HG03575 (cell line): ENCODE data around the gene STYXL2.

Experiments
- ATAC-seq: cut with Tn5 transposase; IDR thresholded peaks from one replicate; pipeline ENCODE4 v1.9.1; 2021; ENCODE audit not compliant: unreplicated experiment, insufficient number of reproducible peaks, low FRiP score; ENCODE audit errors: extremely low read depth

STYXL2 gene

DNA sequence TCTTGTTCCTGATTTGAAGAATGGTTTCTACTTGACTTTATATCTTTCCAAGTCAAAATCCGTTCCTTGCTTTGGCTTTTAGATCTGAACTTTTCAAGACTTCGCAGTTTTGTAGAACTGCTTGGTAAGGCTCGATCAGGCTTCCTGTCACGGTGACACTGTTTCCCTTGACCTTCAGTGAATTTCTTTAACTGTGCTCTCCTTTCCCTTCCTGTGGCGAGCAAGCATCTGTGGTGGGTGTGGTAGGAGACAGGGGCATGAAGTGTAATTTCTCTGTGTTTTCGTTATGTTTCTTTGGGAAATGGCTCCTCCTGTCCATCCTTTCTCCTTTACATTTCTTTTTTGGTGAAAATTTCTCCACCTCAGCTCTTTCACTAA lies 10.4 kb downstream of the STYXL2 start:
- ATAC-seq = no peak

DNA sequence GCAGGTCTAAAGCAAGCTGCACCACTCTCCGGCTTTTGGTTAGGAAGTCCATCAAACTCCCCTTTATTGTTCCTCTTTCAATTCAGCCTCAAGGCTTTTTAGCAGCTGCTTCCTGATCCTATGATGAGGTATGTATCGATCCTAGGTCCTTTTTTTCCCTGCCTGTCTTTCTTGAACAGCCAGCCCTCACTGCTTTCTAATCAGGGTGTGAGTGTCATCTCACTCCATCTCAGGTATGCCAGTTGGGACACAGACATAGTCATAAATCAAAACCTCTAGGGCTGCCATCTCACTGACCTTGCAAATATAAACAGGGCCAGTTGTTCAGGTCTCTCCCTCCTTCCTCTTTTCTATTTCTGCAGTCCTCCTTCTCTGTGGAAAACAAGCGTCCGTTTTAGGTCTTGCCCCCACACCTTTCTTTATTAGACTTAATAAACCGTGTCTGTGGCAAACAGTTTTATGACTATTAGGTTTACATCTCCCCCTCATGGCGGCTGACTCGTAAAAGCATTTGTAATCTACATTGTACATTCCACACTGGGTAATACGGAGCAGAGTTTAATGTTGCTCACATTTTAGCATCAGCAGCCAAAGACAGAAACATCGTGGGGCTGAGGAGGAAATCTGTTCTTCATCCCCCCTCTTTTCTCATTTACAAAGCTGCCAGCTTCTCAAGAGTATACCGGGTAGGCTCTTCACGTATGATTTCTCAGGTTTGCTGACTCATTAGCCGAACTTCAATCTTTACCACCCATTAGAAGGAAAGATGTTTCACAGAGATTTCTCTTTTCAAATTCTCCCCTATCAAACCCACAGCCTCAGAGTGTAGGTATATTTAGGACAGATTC lies 11.6 kb downstream of the STYXL2 start:
- no peak for ATAC-seq

DNA sequence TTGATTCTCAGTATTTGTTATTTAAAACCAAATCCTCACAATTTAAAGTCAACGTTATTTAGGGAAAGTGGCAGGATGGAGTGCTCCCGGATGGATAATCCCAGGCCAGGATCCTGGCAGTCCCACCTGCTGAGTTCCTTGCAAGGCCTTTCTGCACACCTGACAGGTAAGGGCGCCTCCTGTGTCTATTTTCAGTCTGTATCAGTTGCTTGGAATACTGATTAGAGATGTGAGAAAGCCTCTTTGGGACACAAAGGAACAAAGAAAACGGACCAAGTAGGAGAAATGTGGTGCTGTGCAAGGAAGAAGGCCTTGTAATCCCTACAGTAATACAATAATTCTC lies 12.2 kb downstream of the STYXL2 start:
- ATAC-seq = no peak

DNA sequence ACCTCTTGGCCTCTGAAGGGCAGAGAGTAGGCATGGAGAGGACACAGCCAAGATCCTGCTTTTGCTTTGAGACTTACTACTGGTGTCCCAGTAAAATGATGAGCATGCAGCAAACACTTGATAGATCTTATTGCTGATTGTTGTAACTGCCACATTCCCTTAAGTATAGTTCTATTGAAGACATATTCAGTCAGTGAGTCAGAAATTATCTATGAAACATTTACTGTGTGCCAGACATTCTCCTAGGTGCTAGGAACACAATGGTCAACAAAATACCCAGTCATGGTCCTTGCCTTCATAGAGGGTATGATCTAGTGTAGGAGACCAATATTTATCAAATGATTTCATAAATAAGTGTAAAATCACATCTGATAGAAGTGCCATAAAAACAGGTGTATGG lies 13.6 kb downstream of the STYXL2 start:
- no peak for ATAC-seq

DNA sequence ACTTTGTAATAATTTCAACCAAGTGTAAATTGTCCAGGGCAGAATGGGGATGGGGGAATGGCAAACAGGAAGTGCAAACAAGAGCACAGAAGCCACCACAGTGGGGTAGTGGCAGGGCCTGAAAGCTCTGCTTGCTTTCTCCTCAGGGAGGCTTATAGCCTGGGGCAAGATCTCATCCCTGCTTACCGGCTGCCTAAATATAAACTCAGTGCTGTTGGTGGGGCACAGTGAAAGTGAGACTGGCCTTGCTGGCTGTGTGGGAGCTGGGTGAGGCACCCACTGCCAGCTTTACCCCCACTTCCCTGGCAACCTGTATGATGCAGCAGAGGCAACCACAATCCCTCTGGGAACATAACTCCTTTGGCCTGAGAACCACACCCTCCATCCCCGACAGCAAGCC lies 15.2 kb downstream of the STYXL2 start:
- no peak for ATAC-seq

DNA sequence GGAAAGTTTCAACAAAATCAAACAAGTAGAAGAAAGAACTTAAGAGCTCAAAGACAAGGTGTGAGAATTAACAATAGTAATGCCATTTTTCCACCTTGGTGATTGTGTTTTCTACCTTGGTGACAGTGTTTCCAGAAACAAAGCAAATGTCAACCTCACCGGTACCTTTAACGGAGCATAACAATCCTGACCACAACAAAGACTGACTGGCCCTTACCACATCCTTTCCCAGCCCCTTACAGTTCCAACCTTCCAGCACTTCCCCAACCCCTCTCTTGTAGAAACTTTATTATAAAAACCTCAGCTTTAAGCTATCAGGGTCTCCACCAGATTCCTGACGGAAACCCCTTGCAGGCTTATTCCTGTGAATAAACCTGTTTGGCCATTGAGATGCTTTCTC lies 16.7 kb downstream of the STYXL2 start:
- ATAC-seq = no peak

DNA sequence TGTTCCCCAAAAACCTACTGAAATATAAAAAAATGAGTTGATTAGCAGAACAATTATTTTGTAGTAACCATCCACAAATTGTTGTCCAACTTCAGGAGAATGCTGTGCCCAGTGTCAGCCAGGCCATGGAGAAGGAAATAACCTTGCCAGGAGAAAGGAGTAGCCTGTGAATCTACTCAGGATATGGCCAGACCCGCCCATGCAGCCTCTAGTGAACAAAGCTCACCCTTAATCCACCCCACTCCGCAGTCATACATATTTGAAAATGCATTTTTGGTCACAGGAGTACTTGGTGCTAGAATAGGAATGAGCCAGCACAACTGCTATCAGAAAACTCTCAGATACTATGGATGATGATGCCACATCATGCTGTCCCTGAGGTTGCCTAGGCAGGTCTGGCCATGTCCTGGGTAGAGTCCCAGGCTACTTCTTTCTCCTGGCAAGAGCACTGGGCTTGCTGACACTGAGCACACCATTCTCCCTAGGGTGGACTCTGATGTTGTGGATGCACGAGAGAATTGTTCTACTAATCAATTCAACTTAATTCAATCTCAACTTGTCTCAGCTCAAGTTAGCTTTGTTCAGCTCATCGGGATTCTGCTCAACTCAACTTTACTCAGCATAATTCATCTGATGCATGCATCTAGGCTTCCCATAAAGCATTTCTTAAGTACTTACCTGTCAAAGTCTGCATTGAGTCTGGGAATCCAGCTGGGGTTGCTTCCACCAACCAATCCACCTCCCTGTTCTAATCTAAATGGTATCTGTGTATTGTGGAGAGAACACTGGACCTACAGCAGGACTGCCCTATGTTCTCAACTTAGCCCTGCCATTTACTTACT lies 18.2 kb downstream of the STYXL2 start:
- no peak for ATAC-seq

DNA sequence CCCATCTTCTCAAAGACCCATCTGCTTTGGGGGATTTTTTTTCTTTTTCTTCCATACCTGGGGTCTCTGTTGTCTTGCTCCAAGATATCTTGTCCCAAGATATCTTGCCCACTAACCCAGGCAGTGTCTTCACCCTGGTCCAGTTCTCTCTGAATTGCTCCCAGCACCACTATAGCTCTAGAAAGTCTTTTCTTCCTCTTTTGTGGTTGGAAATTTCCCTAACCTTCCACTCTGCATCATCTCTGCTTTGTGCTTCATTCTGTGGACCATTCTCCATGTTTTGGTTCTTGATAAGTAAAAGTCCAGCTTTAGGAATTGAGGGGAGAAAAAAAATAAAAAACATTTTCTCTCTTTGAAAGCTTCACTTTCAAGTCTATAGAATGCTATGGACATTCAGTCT lies 20.9 kb downstream of the STYXL2 start:
- ATAC-seq = no peak

DNA sequence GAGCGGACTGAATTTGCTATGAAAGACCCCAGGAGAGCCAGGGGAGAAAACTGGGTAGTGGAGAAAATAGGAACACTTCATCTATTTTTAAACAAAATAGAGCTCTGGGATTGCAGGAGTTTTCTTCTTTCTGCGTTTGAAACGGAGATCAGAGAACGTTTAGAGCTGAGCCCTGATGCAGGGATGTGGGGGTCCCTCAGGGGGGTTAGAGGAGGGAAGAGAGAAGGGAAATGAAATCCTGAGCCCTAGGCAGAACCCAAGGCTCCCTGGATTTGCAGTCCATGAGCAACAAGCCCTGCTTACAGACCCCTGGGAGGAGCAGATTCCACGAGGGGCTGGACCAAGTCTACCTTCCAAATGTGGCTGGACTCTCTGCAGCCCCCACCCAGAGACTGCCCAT lies 21.8 kb downstream of the STYXL2 start:
- ATAC-seq = no peak

DNA sequence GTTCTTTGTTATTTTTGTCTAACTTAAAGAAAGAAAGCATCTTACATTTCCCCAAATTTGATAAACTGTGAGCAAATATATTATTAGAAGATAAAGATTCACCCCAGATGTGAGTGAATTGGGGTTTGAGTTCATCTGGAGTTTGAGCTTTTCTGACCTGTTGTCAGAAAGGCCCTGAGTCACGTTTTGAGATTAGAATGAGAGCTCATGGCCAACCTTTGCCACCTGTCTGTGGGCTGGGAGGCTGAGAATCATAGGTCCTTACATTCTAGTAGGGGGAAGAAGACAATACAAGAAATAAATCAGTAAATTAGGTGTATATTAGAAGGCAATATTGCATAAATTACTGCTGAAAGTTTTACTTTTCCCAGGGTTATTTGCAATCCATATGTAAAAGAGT lies 22.3 kb downstream of the STYXL2 start:
- ATAC-seq = no peak

DNA sequence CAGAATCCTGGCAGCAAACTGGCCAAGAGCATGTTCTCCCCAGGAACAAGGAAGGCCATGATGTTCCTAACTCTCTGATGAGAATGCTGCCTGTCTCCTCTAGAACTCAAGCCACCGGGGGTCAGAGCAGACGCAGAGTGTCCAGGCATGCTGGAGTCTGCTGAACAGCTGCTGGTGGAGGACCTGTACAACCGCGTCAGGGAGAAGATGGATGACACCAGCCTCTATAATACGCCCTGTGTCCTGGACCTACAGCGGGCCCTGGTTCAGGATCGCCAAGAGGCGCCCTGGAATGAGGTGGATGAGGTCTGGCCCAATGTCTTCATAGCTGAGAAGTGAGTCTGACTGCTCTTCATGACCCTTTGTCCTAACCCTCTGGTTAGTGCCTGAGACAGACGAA lies 23.4 kb downstream of the STYXL2 start:
- no peak for ATAC-seq

DNA sequence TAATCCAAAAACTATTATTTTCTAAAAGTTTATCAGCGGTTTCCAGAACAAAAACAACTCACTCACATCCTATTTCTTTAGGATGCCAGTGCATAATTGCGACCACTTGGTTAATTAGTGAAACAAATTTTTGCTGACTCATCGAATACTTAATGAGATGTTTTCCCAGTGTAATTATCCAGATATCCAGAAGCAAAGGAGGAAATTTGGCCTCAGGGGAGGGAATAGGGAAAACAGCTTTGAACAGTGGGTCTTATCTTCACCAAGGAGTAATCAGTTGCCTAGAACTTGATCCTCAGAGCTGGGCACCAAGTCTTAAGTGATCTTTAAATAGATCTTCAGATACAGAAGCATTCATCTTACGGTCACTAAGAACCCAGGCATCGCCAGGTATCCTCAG lies 24.3 kb downstream of the STYXL2 start:
- no peak for ATAC-seq

DNA sequence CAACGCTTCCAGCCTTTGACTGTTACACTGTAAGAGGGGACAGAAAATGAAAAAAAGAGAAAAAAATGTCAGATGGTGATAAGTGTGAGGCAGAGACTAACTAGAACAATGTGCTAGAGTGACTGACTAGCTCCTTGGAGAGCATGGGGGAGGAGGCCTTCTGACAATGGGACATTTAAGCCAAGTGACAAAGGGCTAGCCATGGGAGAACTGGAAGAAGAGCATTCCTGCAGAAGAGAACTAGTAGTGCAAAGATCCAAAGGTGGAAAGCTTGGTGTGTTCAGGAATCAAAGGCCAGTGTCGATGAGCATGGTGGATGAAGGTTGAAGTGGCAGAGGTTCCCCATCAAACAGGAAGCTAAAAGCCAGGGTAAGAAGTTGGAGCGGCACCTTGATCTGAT lies 25.8 kb downstream of the STYXL2 start:
- no peak for ATAC-seq

DNA sequence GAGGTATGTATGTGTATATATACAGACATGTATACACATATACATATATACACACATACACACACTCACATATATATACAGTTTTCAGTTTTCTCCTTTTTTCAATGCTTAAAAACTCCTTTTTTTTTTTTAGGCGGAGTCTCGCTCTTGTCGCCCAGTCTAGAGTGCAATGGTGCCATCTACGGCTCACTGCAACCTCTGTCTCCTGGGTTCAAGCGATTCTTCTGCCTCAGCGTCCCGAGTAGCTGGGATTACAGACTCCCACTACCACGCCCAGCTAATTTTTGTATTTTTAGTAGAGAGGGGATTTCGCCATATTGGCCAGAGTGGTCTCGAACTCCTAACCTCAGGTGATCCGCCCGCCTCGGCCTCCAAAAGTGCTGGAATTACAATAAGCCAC lies 27.0 kb downstream of the STYXL2 start:
- no peak for ATAC-seq

DNA sequence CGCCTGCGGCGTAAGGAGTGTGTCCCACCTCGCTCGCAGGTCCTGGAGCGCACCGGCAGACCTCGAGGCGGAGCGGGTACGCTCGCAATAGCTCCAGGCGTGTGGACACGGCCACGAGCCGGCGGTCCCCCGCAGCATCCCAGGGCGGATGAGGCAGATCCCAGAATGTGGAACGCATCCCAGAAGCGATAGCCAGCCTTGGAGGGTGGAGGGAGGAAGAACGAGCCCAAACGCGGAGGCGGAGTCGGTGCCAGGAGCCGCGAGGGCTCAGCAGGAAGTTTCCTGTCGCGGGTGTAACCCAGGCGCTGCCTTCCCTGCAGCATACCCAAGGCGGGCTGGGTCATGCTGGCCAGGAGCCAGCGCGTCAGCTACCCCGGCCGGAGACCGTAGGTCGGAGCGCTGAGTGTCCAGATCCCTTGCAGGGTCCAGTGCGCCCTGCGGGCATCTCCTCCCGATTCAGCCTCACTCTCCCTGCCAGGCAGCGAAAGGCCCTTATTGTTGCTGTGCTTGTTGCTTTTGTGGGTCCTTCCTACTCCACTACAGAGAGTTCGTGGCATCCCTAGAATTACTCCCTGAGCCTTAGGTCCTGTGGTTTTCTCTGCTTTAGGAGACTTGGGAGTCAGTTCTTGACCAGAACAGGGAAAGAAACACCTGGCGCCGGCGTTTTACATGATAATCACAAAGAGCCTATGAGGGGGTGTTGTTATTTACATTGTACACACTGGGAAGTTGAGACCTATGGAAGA lies 27.7 kb downstream of the STYXL2 start:
- no peak for ATAC-seq

DNA sequence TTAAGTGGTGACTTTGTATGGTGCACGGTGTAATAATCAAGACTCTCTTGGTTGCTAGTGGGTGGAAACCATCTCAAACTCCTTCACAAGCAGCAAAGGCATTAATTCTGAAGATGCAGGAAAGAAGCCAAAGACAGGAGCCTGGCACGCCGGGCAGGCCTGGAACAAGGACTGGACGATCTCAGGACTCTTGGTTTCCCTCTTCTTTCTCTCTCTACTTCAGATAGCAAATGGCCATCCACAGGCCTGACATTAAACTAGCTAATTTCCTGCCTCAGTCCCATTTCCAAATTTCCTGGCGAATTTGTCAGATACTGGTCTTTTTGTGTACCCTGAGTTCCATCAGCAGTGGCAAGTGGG lies 28.2 kb downstream of the STYXL2 start:
- ATAC-seq = no peak

DNA sequence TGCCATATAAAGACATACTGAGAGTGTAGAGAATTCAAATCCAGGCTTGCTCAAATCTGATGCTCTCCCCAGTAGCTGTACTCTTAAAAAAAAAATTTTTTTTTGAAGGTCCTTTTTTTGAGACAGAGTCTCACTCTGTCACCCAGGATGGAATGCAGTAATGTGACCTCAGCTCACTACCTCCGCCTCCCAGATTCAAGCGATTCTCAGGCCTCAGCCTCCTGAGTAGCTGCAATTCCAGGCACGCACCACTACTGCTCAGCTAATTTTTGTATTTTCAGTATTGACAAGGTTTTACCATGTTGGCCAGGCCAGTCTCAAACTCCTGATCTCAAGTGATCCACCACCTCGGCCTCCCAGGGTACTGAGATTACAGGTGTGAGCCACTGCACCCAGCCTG lies 28.7 kb downstream of the STYXL2 start:
- ATAC-seq = no peak

DNA sequence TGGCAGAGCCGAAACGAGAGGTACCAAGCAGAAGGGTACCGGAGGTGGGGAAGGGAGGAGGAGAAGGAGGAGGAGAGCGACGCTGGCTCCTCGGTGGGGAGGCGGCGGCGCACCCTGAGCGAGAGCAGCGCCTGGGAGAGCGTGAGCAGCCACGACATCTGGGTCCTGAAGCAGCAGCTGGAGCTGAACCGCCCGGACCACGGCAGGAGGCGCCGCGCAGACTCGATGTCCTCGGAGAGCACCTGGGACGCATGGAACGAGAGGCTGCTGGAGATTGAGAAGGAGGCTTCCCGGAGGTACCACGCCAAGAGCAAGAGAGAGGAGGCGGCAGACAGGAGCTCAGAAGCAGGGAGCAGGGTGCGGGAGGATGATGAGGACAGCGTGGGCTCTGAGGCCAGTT lies 32.4 kb downstream of the STYXL2 start:
- ATAC-seq = no peak

DNA sequence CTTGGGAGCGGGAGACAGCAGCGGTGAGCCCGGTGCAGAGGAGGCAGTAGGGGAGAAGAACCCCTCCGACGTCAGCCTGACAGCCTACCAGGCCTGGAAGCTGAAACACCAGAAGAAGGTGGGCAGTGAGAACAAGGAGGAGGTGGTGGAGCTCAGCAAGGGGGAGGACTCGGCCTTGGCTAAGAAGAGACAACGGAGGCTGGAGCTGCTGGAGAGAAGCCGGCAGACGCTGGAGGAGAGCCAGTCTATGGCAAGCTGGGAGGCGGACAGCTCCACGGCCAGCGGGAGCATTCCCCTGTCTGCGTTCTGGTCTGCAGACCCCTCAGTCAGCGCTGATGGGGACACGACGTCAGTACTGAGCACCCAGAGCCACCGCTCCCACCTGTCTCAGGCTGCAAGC lies 32.9 kb downstream of the STYXL2 start:
- no peak for ATAC-seq

DNA sequence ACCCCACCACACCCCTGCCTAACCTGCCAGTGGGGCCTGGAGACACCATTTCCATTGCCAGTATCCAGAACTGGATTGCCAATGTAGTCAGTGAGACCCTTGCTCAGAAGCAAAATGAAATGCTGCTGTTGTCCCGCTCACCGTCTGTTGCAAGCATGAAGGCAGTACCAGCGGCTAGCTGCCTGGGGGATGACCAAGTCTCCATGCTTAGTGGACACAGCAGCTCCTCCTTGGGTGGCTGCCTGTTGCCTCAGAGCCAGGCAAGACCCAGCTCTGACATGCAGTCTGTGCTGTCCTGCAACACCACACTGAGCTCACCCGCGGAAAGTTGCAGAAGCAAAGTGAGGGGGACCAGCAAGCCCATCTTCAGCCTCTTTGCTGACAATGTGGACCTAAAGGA lies 33.4 kb downstream of the STYXL2 start:
- ATAC-seq = no peak
